HG03521 (cell line): ENCODE measurements around the gene KYAT1.
"Not testable (repeated sequence)": the region's sequence is repeated elsewhere in the genome, so short reads cannot be mapped to it uniquely, and the experiment has no call there.

Source experiments
- ATAC-seq: cut with Tn5 transposase; IDR thresholded peaks from one replicate; pipeline ENCODE4 v1.9.1; 2021; ENCODE audit warnings: mild to moderate bottlenecking, moderate library complexity; ENCODE audit not compliant: unreplicated experiment

Gene KYAT1

DNA sequence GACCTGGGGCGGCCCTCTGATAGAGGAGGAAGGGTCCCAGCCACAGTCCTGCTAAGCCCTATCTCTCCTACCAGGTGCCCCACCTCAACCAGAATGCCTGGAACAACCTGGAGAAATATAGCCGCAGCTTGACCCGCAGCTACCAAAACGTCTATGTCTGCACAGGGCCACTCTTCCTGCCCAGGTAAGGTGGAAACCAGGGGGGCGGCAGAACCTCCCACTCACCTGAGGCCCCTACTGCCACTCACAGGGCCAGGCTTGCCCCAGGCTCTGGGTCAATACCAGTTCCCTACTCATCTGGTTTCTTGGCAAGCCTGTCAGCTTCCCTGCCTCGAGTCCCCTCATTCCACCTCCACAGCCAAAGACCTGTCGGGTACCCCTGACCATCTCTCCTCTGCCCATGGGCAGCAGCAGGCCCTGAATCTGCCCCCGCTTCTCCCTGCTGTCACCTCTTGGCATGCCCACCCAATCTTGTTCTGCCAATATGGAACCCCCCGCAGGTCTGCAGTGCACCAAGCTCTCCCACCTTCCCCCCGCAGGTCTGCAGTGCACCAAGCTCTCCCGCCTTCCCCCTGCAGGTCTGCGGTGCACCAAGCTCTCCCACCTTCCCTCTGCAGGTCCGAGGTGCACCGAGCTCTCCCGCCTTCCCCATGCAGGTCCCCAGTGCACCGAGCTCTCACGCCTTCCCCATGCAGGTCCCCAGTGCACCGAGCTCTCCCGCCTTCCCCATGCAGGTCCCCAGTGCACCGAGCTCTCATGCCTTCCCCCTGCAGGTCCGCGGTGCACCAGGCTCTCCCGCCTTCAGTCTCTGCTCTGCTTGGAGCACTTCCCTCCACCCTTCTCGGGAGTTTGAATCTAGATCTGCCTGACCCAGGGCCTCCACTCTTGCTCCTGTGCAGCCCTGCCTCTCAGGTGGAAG lies 60.8 kb downstream of the KYAT1 start:
- ATAC-seq, result no peak

DNA sequence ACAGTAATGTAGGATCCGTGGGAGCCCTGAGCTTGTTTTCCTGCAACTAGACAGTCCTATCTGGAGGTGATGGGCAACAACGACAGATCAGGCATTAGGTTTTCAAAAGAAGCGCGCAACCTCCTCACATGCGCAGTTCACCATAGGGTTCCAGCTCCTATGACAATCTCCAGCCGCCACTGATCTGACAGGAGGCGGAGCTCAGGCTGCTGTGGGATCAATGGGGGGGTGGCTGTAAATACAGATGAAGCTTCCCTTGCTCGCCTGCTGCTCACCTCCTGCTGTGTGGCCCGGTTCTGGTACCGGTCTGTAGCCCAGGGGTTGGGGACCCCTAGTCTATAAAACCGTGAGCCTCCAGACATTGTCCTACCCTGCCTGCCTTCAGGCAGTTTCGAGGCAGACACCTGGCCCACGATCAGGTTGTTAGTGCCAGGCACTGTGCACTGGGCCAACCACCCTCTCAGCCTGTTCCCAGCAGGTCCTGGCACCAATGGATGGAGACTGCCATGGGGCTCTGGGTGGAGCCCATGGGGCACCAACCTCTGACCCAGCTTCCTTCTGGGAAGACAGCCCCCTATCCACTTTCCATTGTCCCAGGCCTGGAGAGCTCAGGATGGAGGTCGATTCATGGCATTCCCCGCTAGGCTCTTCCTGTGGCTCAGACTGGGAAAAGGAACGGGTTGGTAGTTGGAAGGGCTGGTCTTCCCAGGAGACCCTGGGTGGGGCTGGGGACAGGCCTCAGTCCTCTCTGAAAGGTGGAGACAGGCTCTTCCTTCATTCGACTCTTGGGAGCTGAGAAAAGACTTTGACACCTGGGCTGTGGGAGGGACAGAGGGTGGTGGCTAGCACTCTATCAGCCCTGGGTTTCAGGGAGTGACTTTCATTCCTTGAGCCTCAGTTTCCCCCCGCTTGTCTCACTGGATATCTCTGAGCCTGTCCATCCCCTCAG lies 61.8 kb downstream of the KYAT1 start:
- no peak for ATAC-seq

DNA sequence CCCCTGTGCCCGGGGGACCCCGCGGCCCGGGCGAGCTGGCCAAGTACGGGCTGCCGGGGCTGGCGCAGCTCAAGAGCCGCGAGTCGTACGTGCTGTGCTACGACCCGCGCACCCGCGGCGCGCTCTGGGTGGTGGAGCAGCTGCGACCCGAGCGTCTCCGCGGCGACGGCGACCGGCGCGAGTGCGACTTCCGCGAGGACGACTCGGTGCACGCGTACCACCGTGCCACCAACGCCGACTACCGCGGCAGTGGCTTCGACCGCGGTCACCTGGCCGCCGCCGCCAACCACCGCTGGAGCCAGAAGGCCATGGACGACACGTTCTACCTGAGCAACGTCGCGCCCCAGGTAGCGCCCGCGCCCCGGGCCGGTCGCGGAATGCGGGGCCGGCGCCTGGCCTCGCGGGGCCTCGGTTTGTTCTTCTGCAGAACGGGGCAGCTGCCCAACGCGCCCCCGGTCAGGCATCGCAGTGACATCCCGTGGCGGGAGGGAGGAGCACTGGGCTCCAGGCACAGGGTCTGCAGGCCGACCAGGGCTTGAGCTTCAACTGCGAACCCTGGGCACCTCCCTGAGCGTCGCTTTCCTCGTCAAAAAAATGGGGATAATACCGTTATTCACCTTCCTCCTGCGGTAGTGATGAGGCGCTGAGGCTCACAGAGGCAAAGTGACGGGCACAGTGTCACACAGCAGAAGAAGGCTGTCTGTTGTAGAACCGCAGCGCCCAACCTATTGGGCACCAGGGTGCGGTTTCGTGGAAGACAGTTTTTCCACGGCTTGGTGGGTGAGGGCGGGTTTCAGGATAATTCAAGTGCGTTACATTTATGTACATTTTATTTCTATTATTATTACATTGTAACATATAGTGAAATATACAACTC lies 62.7 kb downstream of the KYAT1 start:
- ATAC-seq, result peak; percentile 19

DNA sequence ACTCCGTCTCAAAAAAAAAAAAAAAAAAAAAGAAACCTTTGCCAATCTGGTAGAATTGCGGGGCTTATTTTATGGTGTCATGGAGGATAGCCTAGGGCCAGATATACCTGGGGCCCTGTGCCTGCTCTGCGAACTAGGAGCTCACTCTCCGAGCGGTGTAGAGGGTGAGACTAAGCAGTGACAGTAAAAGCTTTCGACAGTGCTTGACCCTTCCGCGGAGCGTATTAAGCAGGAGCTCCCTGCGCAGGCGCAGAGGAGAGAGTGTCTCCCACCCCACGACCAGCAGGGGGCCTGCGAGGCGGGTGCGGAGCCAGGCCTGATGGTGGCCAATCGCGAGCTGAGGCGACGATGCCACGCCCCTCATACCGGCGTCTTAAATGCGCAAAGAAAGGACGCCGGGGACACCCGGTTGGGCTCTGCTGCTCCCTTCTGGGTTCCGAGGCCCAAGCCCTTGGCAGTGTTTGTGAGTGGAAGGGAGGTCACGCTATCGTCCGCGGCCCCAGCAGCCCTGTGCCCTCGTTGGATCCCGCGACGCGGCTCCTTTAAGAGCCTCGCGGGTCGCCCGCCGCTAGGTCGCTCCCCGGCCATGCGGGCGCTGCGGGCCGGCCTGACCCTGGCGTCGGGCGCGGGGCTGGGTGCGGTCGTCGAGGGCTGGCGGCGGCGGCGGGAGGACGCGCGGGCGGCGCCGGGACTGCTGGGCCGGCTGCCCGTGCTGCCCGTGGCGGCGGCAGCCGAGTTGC lies 63.5 kb downstream of the KYAT1 start, which contains the start of gene ENDOG:
ENDOG (plus strand) TSS at position 402 of the 740 bp plus-strand sequence; CDS start at position 587, 185 bp downstream.
- ATAC-seq, result peak; percentile 85

DNA sequence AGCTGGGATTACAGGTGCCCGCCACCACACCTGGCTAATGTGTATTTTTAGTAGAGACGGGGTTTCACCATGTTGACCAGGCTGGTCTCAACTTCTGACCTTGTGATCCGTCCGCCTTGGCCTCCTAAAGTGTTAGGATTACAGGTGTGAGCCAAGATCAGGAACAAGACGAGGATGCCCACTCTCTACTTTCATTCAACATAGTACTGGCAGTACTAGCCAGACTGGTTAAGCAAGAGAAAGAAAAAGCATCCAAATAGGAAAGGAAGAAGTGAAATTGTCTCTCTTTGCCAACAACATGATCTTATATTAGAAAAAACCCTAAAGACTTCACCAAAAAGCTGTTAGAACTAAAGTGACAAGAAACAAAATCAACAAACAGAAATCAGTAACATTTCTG lies 70.9 kb downstream of the KYAT1 start:
- no peak for ATAC-seq

DNA sequence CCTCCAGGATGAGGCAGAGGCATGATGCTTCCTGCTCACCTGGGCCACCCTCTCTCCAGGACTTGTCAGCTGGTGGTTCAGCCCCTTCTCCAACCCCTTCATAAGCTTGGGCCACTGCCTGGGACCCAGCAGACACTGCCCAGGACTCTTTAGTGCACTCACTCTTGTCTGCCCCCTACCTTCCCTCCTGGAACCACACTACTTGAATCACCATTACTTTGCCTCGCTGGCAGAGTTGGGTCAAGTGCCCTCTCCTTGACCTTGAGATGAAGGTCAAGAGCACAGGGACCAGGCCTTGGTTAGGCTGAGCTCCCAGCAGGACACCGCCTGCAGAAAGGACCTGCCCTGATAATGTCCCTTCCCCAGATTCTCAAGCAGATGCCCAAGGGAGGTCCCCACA lies 71.9 kb downstream of the KYAT1 start:
- no peak for ATAC-seq

DNA sequence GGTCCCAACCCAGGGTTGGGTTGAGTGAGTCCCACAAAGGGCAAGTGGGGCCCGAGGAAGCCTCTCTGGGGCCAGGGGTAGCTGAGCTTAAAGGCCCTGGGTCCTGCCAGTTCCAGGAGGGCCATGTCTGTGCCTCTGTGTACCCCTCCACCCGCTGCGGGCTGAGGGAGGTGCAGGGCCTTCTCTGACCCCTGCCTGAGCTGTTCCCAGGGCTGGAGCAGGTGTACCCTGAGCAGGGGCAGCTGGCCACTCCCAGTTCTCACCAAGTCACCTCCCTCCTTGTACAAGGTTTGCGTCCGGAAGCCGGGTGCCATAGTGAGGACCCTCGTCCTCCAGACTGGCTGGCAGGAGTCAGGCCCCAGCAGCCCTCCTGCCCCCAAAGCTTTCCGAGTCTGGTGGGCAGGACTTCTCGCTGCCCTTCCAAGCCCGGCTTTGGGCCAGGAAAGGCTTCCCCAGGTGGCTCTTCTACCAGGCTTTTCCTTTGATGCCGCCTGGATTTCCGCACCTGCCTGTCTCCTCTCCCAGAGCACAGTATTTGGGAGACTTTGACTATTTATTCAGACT lies 72.6 kb downstream of the KYAT1 start:
- ATAC-seq, result no peak

DNA sequence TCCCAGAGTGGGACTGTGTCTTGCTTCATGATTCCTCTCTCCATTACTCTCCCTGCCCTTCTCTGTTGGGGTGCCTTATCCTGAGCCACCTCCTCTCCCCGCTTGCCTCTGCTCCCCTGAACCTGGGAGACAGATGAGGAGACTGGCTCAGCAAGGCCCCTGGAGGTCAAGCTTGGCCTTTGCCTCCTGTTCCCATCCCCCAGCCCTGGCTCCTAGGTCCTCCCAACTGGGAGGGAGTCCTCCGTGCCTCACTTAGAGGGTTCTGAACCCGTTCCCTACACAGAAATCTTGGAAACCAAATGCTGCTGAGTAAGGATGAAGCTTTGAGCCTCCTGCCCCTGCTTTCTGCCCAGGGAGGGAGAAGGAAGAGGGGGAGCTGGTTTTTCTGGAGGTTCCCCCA lies 73.2 kb downstream of the KYAT1 start:
- no peak for ATAC-seq

DNA sequence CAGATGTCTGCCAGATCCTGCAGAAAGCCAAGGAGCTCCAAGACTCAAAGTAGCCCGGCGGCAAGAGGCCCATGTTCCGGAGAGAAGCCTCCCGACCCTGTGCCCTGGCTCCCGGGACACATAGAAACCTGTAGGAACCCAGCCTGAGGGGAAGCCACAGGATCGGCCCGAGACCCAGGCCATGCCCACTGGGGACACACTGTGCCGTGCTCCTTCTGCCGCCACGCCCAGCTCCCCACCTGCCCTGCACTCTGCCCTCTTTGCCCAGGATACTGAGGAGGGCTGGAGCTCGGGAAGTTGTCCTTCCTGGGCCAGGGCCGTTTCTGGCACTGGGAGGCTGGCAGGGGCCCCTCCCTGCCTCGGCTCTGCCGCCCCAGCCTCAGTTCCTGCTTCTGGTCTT lies 73.9 kb downstream of the KYAT1 start:
- no peak for ATAC-seq

DNA sequence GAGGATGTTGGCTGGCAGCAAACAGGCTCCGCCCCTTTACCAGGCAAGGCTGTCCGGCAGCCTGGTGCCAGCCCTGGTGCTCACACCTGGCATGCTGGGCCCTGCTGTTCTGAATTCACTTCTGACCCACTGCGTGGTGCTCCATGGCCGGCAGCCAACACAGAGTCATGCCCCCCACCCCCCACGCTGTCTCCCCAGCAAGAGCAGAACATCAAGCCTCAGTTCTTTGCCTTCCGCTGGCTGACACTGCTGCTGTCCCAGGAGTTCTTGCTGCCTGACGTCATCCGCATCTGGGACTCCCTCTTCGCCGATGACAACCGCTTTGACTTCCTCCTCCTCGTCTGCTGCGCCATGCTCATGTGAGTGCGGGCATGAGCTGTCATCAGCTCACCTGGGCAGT lies 76.1 kb downstream of the KYAT1 start:
- no peak for ATAC-seq

DNA sequence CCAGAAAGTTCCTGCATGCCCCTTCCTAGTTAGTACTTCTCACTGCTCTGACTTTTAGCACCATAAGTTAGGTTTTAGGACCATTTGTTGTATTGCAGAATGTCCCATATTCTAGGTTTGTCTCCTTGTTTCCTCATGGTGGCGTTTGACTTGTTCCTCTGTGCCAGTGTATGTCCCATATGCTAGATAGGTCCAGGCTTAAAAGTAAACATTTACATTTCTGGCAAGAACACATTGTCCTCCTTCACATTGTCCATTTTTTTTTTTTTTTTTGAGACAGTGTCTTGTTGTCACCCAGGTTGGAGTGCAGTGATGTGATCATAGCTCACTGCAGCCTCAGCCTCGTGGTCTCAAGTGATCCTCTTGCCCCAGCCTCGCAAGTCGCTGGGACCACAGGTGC lies 79.3 kb downstream of the KYAT1 start:
- ATAC-seq, result no peak

DNA sequence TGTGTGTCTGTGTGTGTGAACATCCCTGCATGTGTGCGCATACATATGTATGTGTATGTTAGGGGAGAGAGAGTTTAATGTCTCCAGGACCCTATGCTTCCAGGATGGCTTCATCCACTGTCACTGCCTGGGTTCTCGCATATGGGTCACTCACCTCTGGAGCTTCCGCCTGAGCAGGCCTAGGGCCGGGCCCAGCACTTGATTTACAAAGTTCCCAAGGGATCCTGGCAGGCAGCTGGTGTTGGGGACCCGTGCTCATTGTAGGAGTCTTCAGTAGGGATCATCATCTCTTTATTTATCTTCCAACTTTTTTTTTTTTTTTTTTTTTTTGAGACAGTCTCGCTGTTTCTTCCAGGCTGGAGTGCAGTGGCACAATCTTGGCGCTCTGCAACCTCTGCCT lies 81.7 kb downstream of the KYAT1 start:
- ATAC-seq, result no peak

DNA sequence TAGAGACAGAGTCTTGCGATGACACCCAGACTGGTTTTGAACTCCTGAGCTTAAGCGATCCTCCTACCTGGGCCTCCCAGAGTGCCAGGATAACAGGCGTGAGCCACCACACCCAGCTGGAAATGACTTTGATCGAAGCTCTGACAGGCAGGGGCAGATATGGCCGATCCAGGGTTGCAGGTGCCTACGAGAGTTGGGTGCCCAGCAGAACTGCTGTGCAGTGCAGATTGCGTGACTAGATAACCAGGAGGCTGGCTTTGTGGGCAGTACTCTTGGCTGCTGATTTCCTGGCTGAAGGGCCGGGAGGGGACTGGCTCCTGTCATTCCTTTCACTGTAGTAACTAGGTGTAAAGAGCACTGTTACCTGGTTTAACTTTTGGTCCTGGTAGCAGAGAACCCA lies 82.9 kb downstream of the KYAT1 start:
- no peak for ATAC-seq

DNA sequence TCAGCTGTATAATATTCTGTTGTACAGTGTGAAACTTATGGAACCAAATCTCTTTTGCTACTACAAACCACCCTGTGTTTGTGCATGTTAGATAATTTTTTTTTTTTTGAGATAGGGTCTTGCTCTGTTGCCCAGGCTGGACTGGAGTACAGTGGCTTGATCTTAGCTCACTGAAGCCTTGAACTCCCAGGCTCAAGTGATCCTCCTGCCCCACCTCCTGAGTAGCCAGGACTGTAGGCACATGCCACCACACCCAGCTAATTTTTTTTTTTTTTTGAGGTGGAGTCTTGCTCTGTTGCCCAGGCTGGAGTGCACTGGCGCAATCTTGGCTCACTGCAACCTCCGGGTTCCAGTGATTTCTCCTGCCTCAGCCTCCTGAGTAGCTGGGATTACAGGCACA lies 86.8 kb downstream of the KYAT1 start:
- ATAC-seq, result not testable (repeated sequence)

DNA sequence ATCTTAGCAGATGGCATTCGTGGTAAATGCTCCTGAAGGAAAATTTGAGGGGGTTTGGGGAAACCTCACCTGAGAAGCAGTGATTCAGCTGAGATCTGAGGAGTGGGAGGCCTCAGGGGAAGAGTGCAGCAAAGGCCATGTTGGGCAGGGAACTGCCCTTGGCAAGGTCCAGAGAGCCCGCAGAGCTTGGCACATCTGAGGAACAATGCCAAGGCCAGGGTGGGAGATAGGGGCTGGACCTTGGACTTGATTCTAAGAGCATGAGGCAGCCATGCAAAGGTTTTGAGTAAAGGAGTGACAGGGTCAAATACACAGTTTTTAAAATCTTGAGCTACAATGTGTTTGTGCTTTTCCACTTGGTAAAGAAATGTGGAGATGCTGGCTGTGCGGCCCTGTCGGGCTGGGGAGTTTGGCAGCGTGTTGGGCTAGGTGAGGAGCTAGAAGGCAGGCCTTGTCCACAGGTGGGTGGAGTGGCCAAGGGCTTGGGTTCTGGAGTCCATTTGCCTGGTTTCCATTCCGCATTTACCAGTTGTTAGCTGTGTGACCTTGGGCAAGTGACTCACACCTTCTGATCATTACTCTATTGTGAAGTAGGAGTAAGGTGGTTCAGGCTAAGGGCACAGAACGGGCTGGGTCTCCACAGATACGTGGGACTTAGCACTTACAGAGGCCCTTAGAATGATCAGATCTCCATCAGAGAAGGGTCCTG lies 88.6 kb downstream of the KYAT1 start:
- ATAC-seq, result no peak

DNA sequence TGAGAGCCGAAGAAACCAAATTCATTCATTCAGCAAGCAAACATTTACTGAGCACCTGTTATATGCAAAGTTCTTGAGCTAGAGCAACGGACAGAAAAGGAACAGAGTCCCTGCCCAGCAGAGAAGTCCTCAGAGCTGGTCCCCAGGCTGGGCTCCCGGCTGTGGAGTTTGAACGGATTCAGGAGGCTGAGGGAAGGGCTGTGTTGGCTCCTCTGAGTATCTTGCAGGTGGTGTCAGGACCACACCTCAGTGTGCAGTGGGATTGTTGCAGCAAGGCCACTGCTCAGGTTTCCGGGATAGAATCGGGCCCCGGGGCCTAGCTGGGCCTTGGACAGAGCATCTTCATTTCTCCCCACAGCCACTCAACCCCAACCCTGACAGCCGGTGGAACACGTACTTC lies 89.6 kb downstream of the KYAT1 start:
- no peak for ATAC-seq

DNA sequence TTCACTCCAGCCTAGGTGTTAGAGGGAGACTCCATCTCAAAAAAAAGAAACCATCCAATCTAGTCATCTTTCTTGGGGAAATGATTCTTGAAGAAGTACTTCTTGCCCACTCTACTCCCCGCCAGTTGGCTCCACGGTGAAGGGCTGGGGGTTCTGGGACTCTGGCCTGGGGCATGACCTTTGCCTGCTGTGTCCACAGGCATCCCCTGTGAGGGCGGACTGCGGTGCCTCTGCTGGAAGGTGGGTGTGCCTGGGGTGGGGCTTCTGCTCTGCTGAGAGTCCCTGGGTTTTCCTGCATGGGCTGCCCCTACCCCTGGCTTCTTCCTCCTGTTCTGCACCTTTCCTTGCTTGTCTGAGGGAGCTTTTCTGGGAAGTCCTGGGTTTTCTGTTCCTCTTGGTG lies 91.2 kb downstream of the KYAT1 start:
- ATAC-seq, result no peak

DNA sequence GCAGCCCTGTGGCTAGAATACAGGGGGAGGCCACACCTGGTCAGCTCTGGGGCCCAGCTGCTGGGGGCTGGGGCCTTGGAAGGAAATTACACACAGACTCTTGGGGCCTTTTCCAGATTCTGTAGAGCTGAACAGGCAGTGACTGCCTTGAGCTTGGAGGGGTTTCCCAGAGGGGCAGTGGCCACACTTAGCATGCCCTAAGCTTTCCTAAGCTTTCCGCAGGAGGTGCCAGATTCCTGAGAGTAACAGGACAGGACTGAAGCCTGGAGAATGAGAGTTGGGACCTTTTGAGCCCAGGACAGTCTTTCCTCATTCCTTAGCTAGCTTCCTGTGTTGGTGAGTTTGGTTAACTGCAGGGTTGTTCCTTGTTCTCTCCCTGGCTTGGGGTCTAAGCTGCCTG lies 93.3 kb downstream of the KYAT1 start:
- no peak for ATAC-seq

DNA sequence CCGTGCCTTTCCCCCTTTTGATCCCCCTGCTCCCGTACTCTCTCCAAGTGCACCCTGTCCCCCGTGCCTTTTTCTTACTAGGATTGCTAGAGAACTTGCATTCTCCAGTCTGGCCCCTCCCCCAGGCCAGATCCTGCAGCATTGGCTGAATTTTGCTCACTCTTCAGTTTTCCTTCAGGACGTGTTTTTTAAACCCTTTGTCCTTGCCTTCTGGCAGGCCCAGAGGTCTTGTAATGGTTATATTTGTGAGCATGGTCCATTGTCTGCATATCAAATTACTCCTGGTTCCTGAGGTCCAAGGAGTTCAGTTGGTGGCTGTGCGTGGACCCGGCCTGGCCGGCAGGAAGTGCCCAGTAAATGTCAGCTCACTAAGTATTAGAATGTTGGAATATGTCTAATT lies 94.1 kb downstream of the KYAT1 start:
- ATAC-seq, result no peak
